Body of pancreas (tissue), 4 donors: ENCODE data around the gene THAP7. TPM values are rescaled to one million over a fixed set of nuclear protein-coding genes. Genes with fewer than 3 reads are reported as not detected.

ENCODE experiments used
- ATAC-seq: fragments of 150-250 bp; one replicate; pipeline ENCODE4 v1.9.1; 2016
- DNase-seq, 4 donors: peaks; one replicate each; pipeline ENCODE4 v3.0.0-alpha.2; 2019
- H3K27ac ChIP-seq, 4 donors: fragments of 200-600 bp; sonication (generic); 1 replicate in 3 of 4; 2 replicates in 1 of 4; pipeline versions ENCODE4 v1.5.1 to v1.6.1; 2016 to 2019; ENCODE audit warnings: mild to moderate bottlenecking in 1 of 4, mixed read lengths in 1 of 4, moderate library complexity in 1 of 4
- H3K27me3 ChIP-seq, 2 donors: fragments of 200-600 bp; sonication (generic); one replicate each; pipeline ENCODE4 v1.6.0; 2016; ENCODE audit warnings: mild to moderate bottlenecking in 1 of 2
- H3K36me3 ChIP-seq, 2 donors: fragments of 200-600 bp; sonication (generic); replicated peaks in 1 of 2; 2 replicates each; pipeline ENCODE4 v1.5.1; 2016; ENCODE audit warnings: low read depth in 2 of 2; ENCODE audit not compliant: insufficient read depth in 1 of 2
- H3K4me1 ChIP-seq: fragments of 200-600 bp; sonication (generic); one replicate; pipeline ENCODE4 v1.6.0; 2016
- H3K4me3 ChIP-seq, 2 donors: fragments of 200-600 bp; sonication (generic); 1 replicate in 1 of 2; 2 replicates in 1 of 2; pipeline ENCODE4 v1.5.1; 2016 to 2019
- H3K9me3 ChIP-seq, 3 donors: fragments of 200-600 bp; sonication (generic); 1 replicate in 2 of 3; 2 replicates in 1 of 3; pipeline ENCODE4 v1.5.1; 2016
- POLR2A ChIP-seq, 3 donors: fragments of 450-650 bp; IDR thresholded peaks; one replicate each; pipeline ENCODE4 v1.6.1; 2016; ENCODE audit warnings: antibody characterized with exemption in 3 of 3, mild to moderate bottlenecking in 2 of 3
- WGBS, 2 donors: methylation state at CpG; one replicate each; pipeline ENCODE4 v1.1.5; 2017; 5-methylcytosine and 5-hydroxymethylcytosine counted together
- intact Hi-C: fragments of 100-400 bp; cut with DNase I; formaldehyde crosslinking; loops from one replicate; pipeline ENCODE4 v1.15.1; 2023
- total RNA-seq, 2 donors: library from RNA; depleted of rRNA; stranded (reverse); fragments of >200 nt; gene quantifications; one replicate each; pipeline ENCODE4 v1.1.0, GENCODE V29; 2016
- TF ChIP-seq, protein P1 (sequence below), 7 experiments: fragments of 450-650 bp in 4 of 7; fragments of 200-600 bp in 3 of 7; sonication (generic) in 3 of 7; IDR thresholded peaks; one replicate each; pipeline ENCODE4 v1.5.1; 2016 to 2019; ENCODE audit warnings: antibody characterized with exemption in 7 of 7

THAP7 gene
- total RNA-seq, 2 donors from 2014 or later = 17.1 to 20.2 TPM

GRCh38 chr22:20978419-20978818 lies 23.5 kb downstream of the THAP7 start:
- H3K9me3 ChIP-seq = no peaks in the 10 kb centered on the region
- H3K4me3 ChIP-seq = no peak overlapping the region
- no peaks in the 10 kb centered on the region for H3K36me3 ChIP-seq
- no peaks in the 10 kb centered on the region for H3K27me3 ChIP-seq
- intact Hi-C loops = no loop called here
- no peak for TF ChIP-seq POLR2A (IDR thresholded peaks at IDR 0.05)
- TF ChIP-seq, protein P1, sequence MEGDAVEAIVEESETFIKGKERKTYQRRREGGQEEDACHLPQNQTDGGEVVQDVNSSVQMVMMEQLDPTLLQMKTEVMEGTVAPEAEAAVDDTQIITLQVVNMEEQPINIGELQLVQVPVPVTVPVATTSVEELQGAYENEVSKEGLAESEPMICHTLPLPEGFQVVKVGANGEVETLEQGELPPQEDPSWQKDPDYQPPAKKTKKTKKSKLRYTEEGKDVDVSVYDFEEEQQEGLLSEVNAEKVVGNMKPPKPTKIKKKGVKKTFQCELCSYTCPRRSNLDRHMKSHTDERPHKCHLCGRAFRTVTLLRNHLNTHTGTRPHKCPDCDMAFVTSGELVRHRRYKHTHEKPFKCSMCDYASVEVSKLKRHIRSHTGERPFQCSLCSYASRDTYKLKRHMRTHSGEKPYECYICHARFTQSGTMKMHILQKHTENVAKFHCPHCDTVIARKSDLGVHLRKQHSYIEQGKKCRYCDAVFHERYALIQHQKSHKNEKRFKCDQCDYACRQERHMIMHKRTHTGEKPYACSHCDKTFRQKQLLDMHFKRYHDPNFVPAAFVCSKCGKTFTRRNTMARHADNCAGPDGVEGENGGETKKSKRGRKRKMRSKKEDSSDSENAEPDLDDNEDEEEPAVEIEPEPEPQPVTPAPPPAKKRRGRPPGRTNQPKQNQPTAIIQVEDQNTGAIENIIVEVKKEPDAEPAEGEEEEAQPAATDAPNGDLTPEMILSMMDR (IDR thresholded peaks at IDR 0.05) = no peak
- H3K4me1 ChIP-seq = peaks cover 32% of the 10 kb centered on the region
- H3K27ac ChIP-seq = no peak overlapping the region
- no peak for DNase-seq
- no peak for ATAC-seq
- WGBS, 2 donors = 82 to 89% methylated on average over 2 of the region's 2 CpGs

GRCh38 chr22:20977516-20978170 lies 24.3 kb downstream of the THAP7 start:
- DNase-seq (no peak), ATAC-seq (no peak)
- no peaks in the 10 kb centered on the region for H3K27me3 ChIP-seq
- H3K27ac ChIP-seq = no peak overlapping the region
- no peak overlapping the region for H3K4me3 ChIP-seq
- WGBS, 2 donors = 81 to 93% methylated on average over 14 to 17 of the region's 17 CpGs
- H3K36me3 ChIP-seq = no peaks in the 10 kb centered on the region
- peaks cover 25% of the 10 kb centered on the region for H3K4me1 ChIP-seq
- H3K9me3 ChIP-seq = no peaks in the 10 kb centered on the region
- TF ChIP-seq, protein P1 (IDR thresholded peaks at IDR 0.05) = no peak
- no peak for TF ChIP-seq POLR2A (IDR thresholded peaks at IDR 0.05)
- intact Hi-C loops = no loop called here

GRCh38 chr22:20977019-20977418 lies 24.9 kb downstream of the THAP7 start:
- ATAC-seq (no peak), DNase-seq (no peak)
- TF ChIP-seq, protein P1 (IDR thresholded peaks at IDR 0.05) = no peak
- TF ChIP-seq POLR2A (IDR thresholded peaks at IDR 0.05) = no peak
- Histone ChIP-seq H3K9me3 (no peaks in the 10 kb centered on the region), H3K4me3 (no peak overlapping the region), H3K27ac (no peak overlapping the region), H3K27me3 (no peaks in the 10 kb centered on the region), H3K36me3 (no peaks in the 10 kb centered on the region), H3K4me1 (peaks cover 23% of the 10 kb centered on the region)
- intact Hi-C loops = no loop called here
- WGBS, 2 donors = 68 to 75% methylated on average over 9 to 11 of the region's 11 CpGs

- DNase-seq = no peak
- intact Hi-C loops = no loop called here
- 60 to 78% methylated on average over 13 to 24 of the region's 24 CpGs for WGBS, 2 donors
Measured at GRCh38 chr22:20976291-20976877, 25.5 kb downstream of the THAP7 start.

More at GRCh38 chr22:20976291-20976877, 25.5 kb downstream of the THAP7 start:
- Histone ChIP-seq H3K4me1 (peaks cover 20% of the 10 kb centered on the region), H3K27ac (no peak overlapping the region), H3K4me3 (no peak overlapping the region), H3K27me3 (no peaks in the 10 kb centered on the region), H3K9me3 (no peaks in the 10 kb centered on the region), H3K36me3 (no peaks in the 10 kb centered on the region)
- TF ChIP-seq POLR2A (IDR thresholded peaks at IDR 0.05) = no peak
- TF ChIP-seq, protein P1 (IDR thresholded peaks at IDR 0.05) = no peak
- no peak for ATAC-seq
